GM12892 (cell line): ENCODE measurements around the gene TNFAIP2.

ENCODE experiments used
- POLR2A ChIP-seq: IDR thresholded peaks from 2 replicates; pipeline ENCODE4 v1.6.1; 2011; ENCODE audit warnings: low read depth, low read length, control low read depth
- TAF1 ChIP-seq: IDR thresholded peaks from 2 replicates; pipeline ENCODE4 v1.6.1; 2011; ENCODE audit warnings: low read depth, mild to moderate bottlenecking, control low read depth, low read length, borderline replicate concordance

GRCh38 chr14:103165323-103165722 lies 42.1 kb downstream of the TNFAIP2 start:
- TF ChIP-seq TAF1 (no peak), POLR2A (no peak)
